Measurements from ENCODE around the gene MORN4. TPM values are rescaled to one million over a fixed set of nuclear protein-coding genes. Genes with fewer than 3 reads are reported as not detected.
A peak's percentile ranks its signal among the peaks of the same experiment; 100 is the strongest.

The MORN4 gene
- polyA plus RNA-seq, 1 of the 3 experiments (the other 2 are of a cell fraction), result 31.4 TPM

- H3K9me3 ChIP-seq, result no peaks in the 10 kb centered on the region
- CTCF ChIA-PET, result interaction anchor here (0.6 to 9.4 kb wide), 6 partner anchors 10 to 111 kb away, joined by 3 to 64 read pairs (median 3); partner anchors contain the start of gene HOGA1
- H4K20me1 ChIP-seq (ENCODE audit: insufficient read depth), result no peaks in the 10 kb centered on the region
- peak overlapping the region; percentile 41; the same call in 1 of the 2 replicates for H3K9ac ChIP-seq
- H3K27me3 ChIP-seq (ENCODE audit: insufficient read depth), result no peaks in the 10 kb centered on the region
- TF ChIP-seq NFIC (IDR thresholded peaks at IDR 0.05; ENCODE audit: borderline replicate concordance) (no peak), MAX (IDR thresholded peaks at IDR 0.05; ENCODE audit: low read depth) (no peak), RAD21 (IDR thresholded peaks at IDR 0.05; ENCODE audit: low read length) (no peak)
- H3K4me2 ChIP-seq, result no peak overlapping the region; the same call in 1 of the 2 replicates
- WGBS (ENCODE audit: low lambda C conversion rate), result 84% methylated on average over 6 of the region's 6 CpGs
- no peaks in the 10 kb centered on the region for H3K36me3 ChIP-seq (replicated peaks in 1 of 2; ENCODE audit: control insufficient read depth in 1 of 2, insufficient read depth in 2 of 2, low read length in 1 of 2)
- H3K4me1 ChIP-seq (ENCODE audit: control insufficient read depth in 1 of 2, insufficient read depth in 2 of 2, low read depth in 1 of 2, low read length in 1 of 2), result peaks cover 21 to 31% of the 10 kb centered on the region in 2 experiments; a peak in 3 of 4 replicates
- no peak overlapping the region for H3K4me3 ChIP-seq (ENCODE audit: low read depth in 2 of 2, low read length in 1 of 2)
- peak; percentile 45 for DNase-seq
- POLR2A ChIA-PET, result no interaction called here
- peak overlapping the region; percentile 50 to 83; a peak in 3 of 4 replicates for H3K27ac ChIP-seq (ENCODE audit: low read depth in 2 of 2, low read length in 1 of 2)
- H3F3A ChIP-seq (replicated peaks; ENCODE audit: insufficient read depth), result peaks cover 29% of the 10 kb centered on the region
- no peaks in the 10 kb centered on the region for H3K9me2 ChIP-seq
- H2AFZ ChIP-seq (ENCODE audit: low read depth), result no peak overlapping the region
- no peaks in the 10 kb centered on the region for H3K79me2 ChIP-seq (ENCODE audit: insufficient read depth)
Observed at GRCh38 chr10:97575127-97575668, 58.1 kb downstream of the MORN4 start.

- H3K27me3 ChIP-seq (ENCODE audit: insufficient read depth), result no peaks in the 10 kb centered on the region
- peaks cover 0 to 3% of the 10 kb centered on the region in 2 experiments for H3K36me3 ChIP-seq (replicated peaks in 1 of 2; ENCODE audit: control insufficient read depth in 1 of 2, insufficient read depth in 2 of 2, low read length in 1 of 2)
- H3K4me1 ChIP-seq (ENCODE audit: control insufficient read depth in 1 of 2, insufficient read depth in 2 of 2, low read depth in 1 of 2, low read length in 1 of 2), result peaks cover 21 to 35% of the 10 kb centered on the region in 2 experiments; a peak in 3 of 4 replicates
- no peak overlapping the region for H3K4me3 ChIP-seq (ENCODE audit: low read depth in 2 of 2, low read length in 1 of 2)
- H3K27ac ChIP-seq (ENCODE audit: low read depth in 2 of 2, low read length in 1 of 2), result peak overlapping the region; percentile 50 to 83; a peak in 3 of 4 replicates
- ChIA-PET CTCF (interaction anchor here (0.6 to 9.4 kb wide), 6 partner anchors 10 to 112 kb away, joined by 3 to 64 read pairs (median 11); partner anchors contain the start of gene HOGA1), POLR2A (no interaction called here)
- no peaks in the 10 kb centered on the region for H3K79me2 ChIP-seq (ENCODE audit: insufficient read depth)
- no peaks in the 10 kb centered on the region for H3K9me3 ChIP-seq
- no peaks in the 10 kb centered on the region for H4K20me1 ChIP-seq (ENCODE audit: insufficient read depth)
- H3K9ac ChIP-seq, result peak overlapping the region; percentile 41; the same call in 1 of the 2 replicates
- WGBS (ENCODE audit: low lambda C conversion rate), result 30% methylated on average over 4 of the region's 4 CpGs
- H3K4me2 ChIP-seq, result peak overlapping the region; percentile 28
- peak; percentile 66 for DNase-seq
- H3K9me2 ChIP-seq, result no peaks in the 10 kb centered on the region
- H3F3A ChIP-seq (replicated peaks; ENCODE audit: insufficient read depth), result peaks cover 29% of the 10 kb centered on the region
- no peak overlapping the region for H2AFZ ChIP-seq (ENCODE audit: low read depth)
- TF ChIP-seq FOXJ3 (CRISPR knock-in tag; IDR thresholded peaks at IDR 0.05) (no peak), TAF1 (IDR thresholded peaks at IDR 0.05; ENCODE audit: borderline replicate concordance, low read depth, low read length) (no peak), GABPA (IDR thresholded peaks at IDR 0.05; ENCODE audit: low read depth) (0 out of 2 replicates have a peak, but pooled peaks have one; percentile 19), NFIC (IDR thresholded peaks at IDR 0.05; ENCODE audit: borderline replicate concordance) (peak; percentile 100), SMC3 (IDR thresholded peaks at IDR 0.05; ENCODE audit: low read depth, low read length) (no peak), FOSL2 (IDR thresholded peaks at IDR 0.05; ENCODE audit: borderline replicate concordance, low read depth) (peak; percentile 98), USF1 (IDR thresholded peaks at IDR 0.05; ENCODE audit: borderline replicate concordance, low read depth) (peak; percentile 65), RCOR1 (IDR thresholded peaks at IDR 0.05; ENCODE audit: low read length) (no peak), RFX5 (IDR thresholded peaks at IDR 0.05; ENCODE audit: low read length) (peak; percentile 84), CHD2 (IDR thresholded peaks at IDR 0.05; ENCODE audit: low read length, partially characterized antibody) (no peak), POLR2AphosphoS5 (IDR thresholded peaks at IDR 0.05; ENCODE audit: low read depth, low read length) (peak; percentile 87), YY1 (IDR thresholded peaks at IDR 0.05; ENCODE audit: low read depth) (0 out of 2 replicates have a peak, but pooled peaks have one; percentile 21), RAD21 (IDR thresholded peaks at IDR 0.05; ENCODE audit: low read length) (no peak), EP300 (IDR thresholded peaks at IDR 0.05; ENCODE audit: borderline replicate concordance in 1 of 2, low read depth in 1 of 2, low read length in 1 of 2) (peak in 1 of 2 experiments; percentile 94; a peak in 2 of 4 replicates), FOXM1 (IDR thresholded peaks at IDR 0.05; ENCODE audit: low read depth) (peak; percentile 44; the same call in 1 of the 2 replicates), MEF2A (IDR thresholded peaks at IDR 0.05; ENCODE audit: borderline replicate concordance, low read depth) (peak; percentile 75), MAX (IDR thresholded peaks at IDR 0.05; ENCODE audit: low read depth) (peak; percentile 94), EZH2phosphoT487 (IDR thresholded peaks at IDR 0.05; ENCODE audit: borderline replicate concordance, low read depth) (no peak), JUND (IDR thresholded peaks at IDR 0.05) (peak; percentile 98), ZBTB33 (IDR thresholded peaks at IDR 0.05; ENCODE audit: borderline replicate concordance, low read depth) (peak; percentile 82; the same call in 1 of the 2 replicates), RXRA (IDR thresholded peaks at IDR 0.05; ENCODE audit: borderline replicate concordance, low read depth) (peak; percentile 99), GATA2 (CRISPR knock-in tag; IDR thresholded peaks at IDR 0.05) (no peak), TCF12 (IDR thresholded peaks at IDR 0.05) (peak; percentile 93), NRF1 (IDR thresholded peaks at IDR 0.05; ENCODE audit: low read depth, low read length) (no peak)
Observed at GRCh38 chr10:97574374-97575126, 58.8 kb downstream of the MORN4 start.
